PC-3 (cell line): ENCODE data around the gene ENHO.

Experiments
- CTCF ChIP-seq: fragments of 300-600 bp; sonication (generic); conservative IDR thresholded peaks from 2 replicates; pipeline ENCODE4 v1.5.1; 2017; ENCODE audit warnings: antibody characterized with exemption, low read depth, mild to moderate bottlenecking, low read length
- EZH2 ChIP-seq: fragments of 300-600 bp; sonication (generic); IDR thresholded peaks from one replicate; pipeline ENCODE4 v1.6.1; 2017; ENCODE audit warnings: antibody characterized with exemption, mild to moderate bottlenecking, low read length; ENCODE audit not compliant: unreplicated experiment
- EZH2phosphoT487 ChIP-seq: fragments of 300-600 bp; sonication (generic); IDR thresholded peaks from 2 replicates; pipeline ENCODE4 v1.6.1; 2018; ENCODE audit warnings: mild to moderate bottlenecking, antibody characterized with exemption, low read length, borderline replicate concordance

DNA sequence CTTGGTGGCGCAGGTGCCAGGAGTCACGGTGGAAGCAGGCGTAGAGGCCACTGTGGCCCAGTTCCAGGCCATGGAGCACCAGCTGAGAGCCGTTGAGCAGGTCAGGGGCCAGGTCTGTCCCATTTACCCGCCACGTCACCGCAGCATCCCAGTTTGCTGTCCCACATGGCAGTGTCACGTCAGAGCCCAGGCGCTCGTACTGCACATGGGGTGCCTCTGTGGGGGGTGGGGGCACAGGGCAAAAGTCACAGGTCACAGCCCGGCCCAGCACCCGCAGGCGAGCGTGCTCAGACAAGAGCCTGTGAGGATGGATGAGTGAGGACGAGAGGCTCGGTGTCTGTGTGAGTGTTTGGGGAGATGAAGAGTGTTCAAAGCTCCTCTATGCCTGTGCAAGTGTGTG, 41.8 kb upstream of the ENHO start:
- TF ChIP-seq CTCF (no peak), EZH2 (no peak), EZH2phosphoT487 (no peak)
